Activated naive CD8-positive, alpha-beta T cell treated with anti-CD3 and anti-CD28 coated beads, Interleukin-2, amount 50 U/mL, for 16 hours (primary cell): Measurements from ENCODE around the gene CHAF1B.

Source experiments
- DNase-seq: peaks from one replicate; pipeline ENCODE4 v3.0.0-alpha.2; 2020; ENCODE audit warnings: low read depth, low spot score

CHAF1B gene

GRCh38 chr21:36427502-36427901, 42.3 kb downstream of the CHAF1B start:
- DNase-seq = no peak

GRCh38 chr21:36428761-36429432, 43.7 kb downstream of the CHAF1B start:
- DNase-seq = no peak

GRCh38 chr21:36429947-36430546, 44.9 kb downstream of the CHAF1B start:
- DNase-seq = peak; percentile 35

- DNase-seq = no peak
Measured at GRCh38 chr21:36430841-36431240, 45.6 kb downstream of the CHAF1B start.

GRCh38 chr21:36431252-36431651, 46.1 kb downstream of the CHAF1B start:
- no peak for DNase-seq

GRCh38 chr21:36433059-36433709, 48.0 kb downstream of the CHAF1B start:
- DNase-seq = no peak

GRCh38 chr21:36434144-36434543, 49.0 kb downstream of the CHAF1B start:
- no peak for DNase-seq

GRCh38 chr21:36436829-36437744, 51.9 kb downstream of the CHAF1B start:
- no peak for DNase-seq

- no peak for DNase-seq
Measured at GRCh38 chr21:36437745-36438128, 52.5 kb downstream of the CHAF1B start.

GRCh38 chr21:36441715-36442114, 56.5 kb downstream of the CHAF1B start:
- DNase-seq = no peak

GRCh38 chr21:36446301-36446700, 61.1 kb downstream of the CHAF1B start:
- DNase-seq = no peak

GRCh38 chr21:36450511-36450910, 65.3 kb downstream of the CHAF1B start:
- DNase-seq = no peak

- DNase-seq = no peak
Measured at GRCh38 chr21:36451506-36451905, 66.3 kb downstream of the CHAF1B start.

- DNase-seq = no peak
Measured at GRCh38 chr21:36452281-36452825, 67.2 kb downstream of the CHAF1B start.

GRCh38 chr21:36454093-36454531, 68.9 kb downstream of the CHAF1B start:
- no peak for DNase-seq

GRCh38 chr21:36454706-36455105, 69.5 kb downstream of the CHAF1B start:
- DNase-seq = no peak

GRCh38 chr21:36456729-36457414, 71.7 kb downstream of the CHAF1B start:
- DNase-seq = no peak

- no peak for DNase-seq
Measured at GRCh38 chr21:36459098-36459497, 73.9 kb downstream of the CHAF1B start.

GRCh38 chr21:36460866-36461265, 75.7 kb downstream of the CHAF1B start:
- no peak for DNase-seq

- DNase-seq = no peak
Measured at GRCh38 chr21:36461277-36461917, 76.2 kb downstream of the CHAF1B start.
